Muscle layer of duodenum (tissue), 2 donors: Measurements from ENCODE around the gene ZC3HAV1.
"Not testable (repeated sequence)": the region's sequence is repeated elsewhere in the genome, so short reads cannot be mapped to it uniquely, and the experiment has no call there.

Experiments
- H3K27ac ChIP-seq: one replicate; pipeline ENCODE4 v1.7.0; 2013; ENCODE audit warnings: mild to moderate bottlenecking, low read length
- H3K27me3 ChIP-seq: one replicate; pipeline ENCODE4 v1.7.0; 2013; ENCODE audit warnings: low read depth, mild to moderate bottlenecking, control low read depth, low read length
- H3K36me3 ChIP-seq, 2 donors: one replicate each; pipeline ENCODE4 v1.7.0; 2013; ENCODE audit warnings: low read length in 2 of 2, control low read depth in 1 of 2, mild to moderate bottlenecking in 1 of 2; ENCODE audit not compliant: insufficient read depth in 2 of 2, control insufficient read depth in 1 of 2
- H3K4me1 ChIP-seq, 2 donors: one replicate each; pipeline ENCODE4 v1.7.0; 2013; ENCODE audit warnings: low read length in 2 of 2, mild to moderate bottlenecking in 2 of 2, control low read depth in 1 of 2, moderate library complexity in 1 of 2; ENCODE audit not compliant: insufficient read depth in 2 of 2, control insufficient read depth in 1 of 2
- H3K4me3 ChIP-seq, 2 donors: one replicate each; pipeline ENCODE4 v1.7.0; 2013; ENCODE audit warnings: low read length in 2 of 2, low read depth in 1 of 2, mild to moderate bottlenecking in 1 of 2
- H3K9me3 ChIP-seq, 2 donors: one replicate each; pipeline ENCODE4 v1.7.0; 2013; ENCODE audit warnings: low read length in 2 of 2, control low read depth in 1 of 2, mild to moderate bottlenecking in 1 of 2; ENCODE audit not compliant: control insufficient read depth in 1 of 2
- donor health status: healthy.

Gene ZC3HAV1

GRCh38 chr7:139109188-139109982 lies at the start of gene ZC3HAV1:
Gene ZC3HAV1, minus strand, starts transcription at chr7:139109720. Its CDS starts 389 bp downstream, at chr7:139109331.
- Histone ChIP-seq H3K4me1 (peaks cover 0 to 4% of the 10 kb centered on the region in 2 donors), H3K27me3 (no peaks in the 10 kb centered on the region), H3K4me3 (peak within 1 kb of the TSS; percentile 94 to 100), H3K9me3 (no peaks in the 10 kb centered on the region), H3K27ac (peak within 1 kb of the TSS; percentile 99), H3K36me3 (no peaks in the 10 kb centered on the region)

GRCh38 chr7:139153832-139154231 lies 44.3 kb upstream of the ZC3HAV1 start:
- Histone ChIP-seq H3K9me3 (peaks cover 0 to 6% of the 10 kb centered on the region in 2 donors), H3K4me3 (no peak overlapping the region), H3K27ac (no peak overlapping the region), H3K4me1 (no peaks in the 10 kb centered on the region), H3K27me3 (no peaks in the 10 kb centered on the region), H3K36me3 (peaks cover 0 to 12% of the 10 kb centered on the region in 2 donors)

GRCh38 chr7:139152149-139152548 lies 42.6 kb upstream of the ZC3HAV1 start:
- Histone ChIP-seq H3K4me1 (no peaks in the 10 kb centered on the region), H3K4me3 (no peak overlapping the region), H3K9me3 (no peaks in the 10 kb centered on the region), H3K27me3 (no peaks in the 10 kb centered on the region), H3K27ac (no peak overlapping the region), H3K36me3 (peaks cover 0 to 14% of the 10 kb centered on the region in 2 donors)

- Histone ChIP-seq H3K9me3 (no peaks in the 10 kb centered on the region), H3K36me3 (peaks cover 0 to 3% of the 10 kb centered on the region in 2 donors), H3K27ac (no peak overlapping the region), H3K4me1 (peaks cover 0 to 5% of the 10 kb centered on the region in 2 donors), H3K27me3 (no peaks in the 10 kb centered on the region), H3K4me3 (no peak overlapping the region)
Measured at GRCh38 chr7:139139150-139139549, 29.6 kb upstream of the ZC3HAV1 start.

- no peaks in the 10 kb centered on the region for H3K9me3 ChIP-seq
- H3K36me3 ChIP-seq: no peaks in the 10 kb centered on the region
- H3K27ac ChIP-seq: peak overlapping the region; percentile 64
- H3K27me3 ChIP-seq: no peaks in the 10 kb centered on the region
- H3K4me1 ChIP-seq: peaks cover 8 to 19% of the 10 kb centered on the region in 2 donors
- H3K4me3 ChIP-seq: peak overlapping the region; percentile 78 to 84
Measured at GRCh38 chr7:139133335-139134139, 24.0 kb upstream of the ZC3HAV1 start.

GRCh38 chr7:139132887-139133286 lies 23.4 kb upstream of the ZC3HAV1 start:
- Histone ChIP-seq H3K4me1 (peaks cover 8 to 19% of the 10 kb centered on the region in 2 donors), H3K27ac (peak overlapping the region; percentile 64), H3K9me3 (no peaks in the 10 kb centered on the region), H3K4me3 (peak overlapping the region; percentile 78 to 84), H3K27me3 (no peaks in the 10 kb centered on the region), H3K36me3 (no peaks in the 10 kb centered on the region)

- Histone ChIP-seq H3K4me1 (peaks cover 8 to 19% of the 10 kb centered on the region in 2 donors), H3K4me3 (no peak overlapping the region), H3K36me3 (no peaks in the 10 kb centered on the region), H3K27me3 (no peaks in the 10 kb centered on the region), H3K9me3 (no peaks in the 10 kb centered on the region), H3K27ac (no peak overlapping the region)
Measured at GRCh38 chr7:139131601-139132041, 22.1 kb upstream of the ZC3HAV1 start.

- H3K4me3 ChIP-seq, H3K27me3 ChIP-seq, H3K9me3 ChIP-seq, H3K27ac ChIP-seq, H3K36me3 ChIP-seq: not testable (repeated sequence)
- H3K4me1 ChIP-seq: peaks cover 8 to 19% of the 10 kb centered on the region in 2 donors
Measured at GRCh38 chr7:139129814-139130213, 20.3 kb upstream of the ZC3HAV1 start.

GRCh38 chr7:139127648-139128047 lies 18.1 kb upstream of the ZC3HAV1 start:
- H3K27me3 ChIP-seq: no peaks in the 10 kb centered on the region
- H3K4me1 ChIP-seq: peaks cover 3 to 4% of the 10 kb centered on the region in 2 donors
- H3K9me3 ChIP-seq: no peaks in the 10 kb centered on the region
- H3K4me3 ChIP-seq: no peak overlapping the region
- no peaks in the 10 kb centered on the region for H3K36me3 ChIP-seq
- no peak overlapping the region for H3K27ac ChIP-seq

- Histone ChIP-seq H3K4me3 (no peak overlapping the region), H3K9me3 (no peaks in the 10 kb centered on the region), H3K27me3 (no peaks in the 10 kb centered on the region), H3K36me3 (no peaks in the 10 kb centered on the region), H3K27ac (no peak overlapping the region), H3K4me1 (no peaks in the 10 kb centered on the region)
Measured at GRCh38 chr7:139125657-139126056, 16.1 kb upstream of the ZC3HAV1 start.

- not testable (repeated sequence) for H3K4me1 ChIP-seq, H3K27me3 ChIP-seq, H3K4me3 ChIP-seq, H3K9me3 ChIP-seq, H3K36me3 ChIP-seq, H3K27ac ChIP-seq
Measured at GRCh38 chr7:139124995-139125394, 15.5 kb upstream of the ZC3HAV1 start.
